Endothelial cell of umbilical vein (primary cell): ENCODE data around the gene OGT. TPM values are rescaled to one million over a fixed set of nuclear protein-coding genes. Genes with fewer than 3 reads are reported as not detected.

Source experiments
- BruUV-seq: library from RNA; stranded (reverse); fragments of 400-500 nt; replicated peaks from 2 replicates; lab custom pipeline; 2021; lab: Mats Ljungman, UMichigan
- CTCF ChIA-PET: fragments of 300-600, 350-600 bp; sonication (Branson Sonifier 250); formaldehyde crosslinking; loops from one replicate; lab custom pipeline; 2021; ENCODE audit warnings: antibody characterized with exemption, inconsistent platforms; lab: Charles Lee
- POLR2A ChIA-PET: fragments of 300-600, 350-600 bp; sonication (Branson Sonifier 250); formaldehyde crosslinking; loops from one replicate; lab custom pipeline; 2021; ENCODE audit warnings: antibody characterized with exemption, inconsistent platforms; lab: Charles Lee
- DNase-seq: peaks from one replicate; pipeline ENCODE4 v3.0.0-alpha.2; 2011; ENCODE audit warnings: low read depth, low spot score
- FAIRE-seq: peaks from 2 replicates; lab custom pipeline; 2011; peaks lifted over from hg19 to GRCh38; lab: Jason Lieb, UNC
- H2AFZ ChIP-seq: 2 replicates; pipeline ENCODE4 v1.6.0; 2012; ENCODE audit warnings: low read depth, low read length, control low read depth, inconsistent platforms
- H3K27ac ChIP-seq: 2 replicates; pipeline ENCODE4 v1.5.1; 2011; ENCODE audit warnings: low read depth, mild to moderate bottlenecking, control low read depth, low read length, moderate library complexity; ENCODE audit not compliant: insufficient read depth
- H3K27me3 ChIP-seq, 2 experiments: 2 replicates each; pipeline versions ENCODE4 v1.6.0 to v1.6.1; 2011; ENCODE audit warnings: low read length in 2 of 2, mixed read lengths in 1 of 2; ENCODE audit not compliant: control insufficient read depth in 2 of 2, insufficient read depth in 2 of 2
- H3K36me3 ChIP-seq, 2 experiments: 2 replicates in 1 of 2; 3 replicates in 1 of 2; pipeline ENCODE4 v1.5.1; 2011; ENCODE audit warnings: low read length in 2 of 2, mild to moderate bottlenecking in 1 of 2, moderate library complexity in 1 of 2; ENCODE audit not compliant: control insufficient read depth in 2 of 2, insufficient read depth in 2 of 2; ENCODE audit errors: extremely low read depth in 1 of 2
- H3K4me1 ChIP-seq: 3 replicates; pipeline ENCODE4 v1.5.1; 2011; ENCODE audit warnings: mild to moderate bottlenecking, low read length; ENCODE audit not compliant: control insufficient read depth, insufficient read depth; ENCODE audit errors: extremely low read depth
- H3K4me2 ChIP-seq: 2 replicates; pipeline ENCODE4 v1.6.1; 2011; ENCODE audit warnings: low read length, control low read depth, mixed read lengths; ENCODE audit not compliant: insufficient read depth
- H3K4me3 ChIP-seq, 3 experiments: fragments of 200-600 bp in 1 of 3; sonication (generic), shearing (Covaris generic) in 1 of 3; replicated peaks in 1 of 3; 2 replicates each; pipeline ENCODE4 v1.5.1; 2011 to 2016; ENCODE audit warnings: control low read depth in 3 of 3, low read length in 3 of 3, mild to moderate bottlenecking in 2 of 3, inconsistent platforms in 1 of 3, low read depth in 1 of 3, moderate library complexity in 1 of 3; ENCODE audit not compliant: insufficient read depth in 1 of 3
- H3K79me2 ChIP-seq: 2 replicates; pipeline ENCODE4 v1.6.0; 2012; ENCODE audit warnings: low read length, inconsistent platforms; ENCODE audit not compliant: control insufficient read depth, insufficient read depth
- H3K9ac ChIP-seq: replicated peaks from 2 replicates; pipeline ENCODE3; 2011; ENCODE audit warnings: low read length, control low read depth; ENCODE audit not compliant: insufficient read depth; ENCODE audit errors: extremely low read depth
- H3K9me1 ChIP-seq: replicated peaks from 3 replicates; pipeline ENCODE4 v1.6.0; 2011; ENCODE audit warnings: mild to moderate bottlenecking, low read length; ENCODE audit not compliant: control insufficient read depth, insufficient read depth; ENCODE audit errors: extremely low read depth
- H3K9me3 ChIP-seq: replicated peaks from 2 replicates; pipeline ENCODE4 v1.5.1; 2012; ENCODE audit warnings: low read length, inconsistent platforms; ENCODE audit not compliant: control insufficient read depth, insufficient read depth
- H4K20me1 ChIP-seq: replicated peaks from 2 replicates; pipeline ENCODE3; 2011; ENCODE audit warnings: mild to moderate bottlenecking, low read length; ENCODE audit not compliant: control insufficient read depth, insufficient read depth; ENCODE audit errors: extremely low read depth
- CTCF ChIP-seq, 2 donors: IDR thresholded peaks; 1 replicate in 1 of 2; 2 replicates in 1 of 2; pipeline ENCODE4 v1.5.1; 2011; ENCODE audit warnings: low read length in 2 of 2, mild to moderate bottlenecking in 2 of 2, moderate library complexity in 2 of 2, control low read depth in 1 of 2, inconsistent platforms in 1 of 2, low read depth in 1 of 2; ENCODE audit not compliant: insufficient read depth in 1 of 2; ENCODE audit errors: extremely low read depth in 1 of 2
- EZH2 ChIP-seq: IDR thresholded peaks from 2 replicates; pipeline ENCODE4 v1.6.1; 2012; ENCODE audit warnings: borderline replicate concordance, low read depth, mild to moderate bottlenecking, moderate library complexity, low read length, inconsistent platforms; ENCODE audit not compliant: severe bottlenecking
- FOS ChIP-seq: IDR thresholded peaks from 2 replicates; pipeline ENCODE4 v1.6.1; 2011; ENCODE audit warnings: mild to moderate bottlenecking, low read length, moderate library complexity, borderline replicate concordance; ENCODE audit not compliant: insufficient read depth
- GATA2 ChIP-seq: IDR thresholded peaks from 2 replicates; pipeline ENCODE4 v1.7.0; 2011; ENCODE audit warnings: low read depth, mild to moderate bottlenecking, moderate library complexity, mixed read lengths, low read length; ENCODE audit not compliant: insufficient read length, insufficient read depth
- JUN ChIP-seq: IDR thresholded peaks from 2 replicates; pipeline ENCODE4 v1.6.1; 2011; ENCODE audit warnings: borderline replicate concordance, low read depth; ENCODE audit not compliant: insufficient read length, insufficient read depth
- MYC ChIP-seq: IDR thresholded peaks from one replicate; pipeline ENCODE4 v1.6.1; 2011; ENCODE audit warnings: mild to moderate bottlenecking, low read depth, low read length
- POLR2A ChIP-seq: IDR thresholded peaks from 2 replicates; pipeline ENCODE4 v1.6.1; 2012; ENCODE audit warnings: low read depth, mild to moderate bottlenecking, control low read depth, low read length
- POLR2AphosphoS5 ChIP-seq: IDR thresholded peaks from 2 replicates; pipeline ENCODE4 v1.6.1; 2012; ENCODE audit warnings: low read depth, mild to moderate bottlenecking, control low read depth, low read length, moderate library complexity; ENCODE audit not compliant: insufficient read depth
- dilution Hi-C: fragments of 300-500 bp; cut with MboI; formaldehyde crosslinking; loops from one replicate; pipeline ENCODE4 v1.15.0; 2019; ENCODE audit warnings: low sequenced_read_pairs; ENCODE audit not compliant: extremely low pct_ligation_motif_present
- intact Hi-C: fragments of 100-400 bp; cut with micrococcal nuclease; formaldehyde crosslinking; loops from one replicate; pipeline ENCODE4 v1.10.0; 2022
- polyA plus RNA-seq, 4 experiments: library from polyadenylated mRNA; depleted of rRNA in 3 of 4; stranded (reverse) in 3 of 4; unstranded in 1 of 4; fragments of >200 nt; gene quantifications; 2 replicates each; pipeline versions ENCODE4 v1.2.1 to v1.2.3, GENCODE V29; 2011 to 2012; ENCODE audit warnings: missing spikeins in 1 of 4
- total RNA-seq: library from RNA; stranded (reverse); gene quantifications from 2 replicates; pipeline ENCODE4 v1.2.3, GENCODE V29; 2021
- TF ChIP-seq, protein P1 (sequence below): IDR thresholded peaks from 2 replicates; pipeline ENCODE4 v1.6.1; 2011; ENCODE audit not compliant: insufficient read depth, insufficient read length

Gene OGT
- total and polyA plus RNA-seq, 2 donors (not counting 3 experiments of a cell fraction or from before 2014, with no cell fraction given), result 129 to 141 TPM

DNA sequence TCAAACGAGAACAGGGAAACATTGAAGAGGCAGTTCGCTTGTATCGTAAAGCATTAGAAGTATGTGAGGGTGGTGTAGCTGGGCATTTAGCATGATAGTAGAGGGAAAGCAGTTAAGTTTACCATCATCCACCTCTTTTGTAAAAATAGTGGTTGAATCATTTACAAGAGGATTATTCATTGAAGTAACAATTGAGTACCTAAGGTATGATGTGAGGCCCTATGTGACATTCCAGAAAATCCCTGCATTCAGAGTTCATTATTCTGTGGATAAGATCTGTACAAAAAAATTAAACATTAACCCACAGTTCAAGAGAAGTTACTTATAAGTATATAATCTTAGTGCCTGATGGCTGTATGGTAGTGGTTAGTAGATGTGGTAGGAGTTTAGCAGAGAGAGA lies 23.1 kb downstream of the OGT start:
- ChIA-PET POLR2A (no interaction called here), CTCF (no interaction called here)
- no peak for FAIRE-seq

DNA sequence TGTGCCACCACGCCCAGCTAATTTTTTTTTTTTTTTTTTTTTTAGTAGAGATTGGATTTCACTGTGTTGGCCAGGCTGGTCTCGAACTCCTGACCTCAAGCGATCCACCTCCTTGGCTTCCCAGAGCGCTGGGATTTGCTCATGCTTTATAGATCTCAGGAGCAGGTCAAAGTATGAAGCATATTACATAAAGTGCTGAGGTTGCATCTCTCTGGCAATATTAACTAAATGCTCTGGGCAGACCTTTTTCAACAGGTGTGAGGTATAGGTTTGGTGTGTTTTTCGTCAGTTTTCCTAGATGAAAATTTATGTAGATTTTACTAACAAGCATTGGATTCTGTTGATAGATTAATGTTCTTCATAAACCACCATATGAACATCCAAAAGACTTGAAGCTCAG lies 26.0 kb downstream of the OGT start:
- DNase-seq (no peak), FAIRE-seq (no peak)
- POLR2A ChIA-PET, result no interaction called here
- Histone ChIP-seq H4K20me1 (no peaks in the 10 kb centered on the region), H2AFZ (no peak overlapping the region), H3K4me2 (no peak overlapping the region), H3K9ac (no peak overlapping the region), H3K4me3 (no peak overlapping the region), H3K9me3 (no peaks in the 10 kb centered on the region), H3K36me3 (peaks cover 10 to 20% of the 10 kb centered on the region in 2 experiments), H3K79me2 (peaks cover 2% of the 10 kb centered on the region), H3K27ac (no peak overlapping the region), H3K27me3 (no peaks in the 10 kb centered on the region), H3K4me1 (no peaks in the 10 kb centered on the region), H3K9me1 (no peaks in the 10 kb centered on the region)
- CTCF ChIA-PET, result interaction anchor here (0.5 kb wide), 1 partner anchor 32 kb away, joined by 3 read pairs; no protein-coding TSS in a partner anchor
- BruUV-seq, result no TSS peak
- dilution Hi-C loops, result no loop called here
- intact Hi-C loops, result no loop called here
- no peak for TF ChIP-seq FOS
- no peak for TF ChIP-seq POLR2AphosphoS5
- no peak for TF ChIP-seq GATA2
- TF ChIP-seq CTCF (IDR thresholded peaks at IDR 0.05; ENCODE audit: extremely low read depth in 1 of 2, insufficient read depth in 1 of 2, low read depth in 1 of 2, low read length in 2 of 2), result no peak
- no peak for TF ChIP-seq EZH2
- TF ChIP-seq, protein P1, sequence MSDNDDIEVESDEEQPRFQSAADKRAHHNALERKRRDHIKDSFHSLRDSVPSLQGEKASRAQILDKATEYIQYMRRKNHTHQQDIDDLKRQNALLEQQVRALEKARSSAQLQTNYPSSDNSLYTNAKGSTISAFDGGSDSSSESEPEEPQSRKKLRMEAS, result no peak
- TF ChIP-seq JUN, result no peak
- no peak for TF ChIP-seq MYC
- TF ChIP-seq POLR2A, result no peak

More for the DNA sequence above, 23.1 kb downstream of the OGT start:
- Histone ChIP-seq H3K79me2 (peaks cover 3% of the 10 kb centered on the region), H3K4me1 (no peaks in the 10 kb centered on the region), H3K27ac (no peak overlapping the region), H3K36me3 (peaks cover 4 to 14% of the 10 kb centered on the region in 2 experiments), H3K27me3 (no peaks in the 10 kb centered on the region), H3K4me2 (no peak overlapping the region), H3K9ac (no peak overlapping the region), H3K9me1 (no peaks in the 10 kb centered on the region), H3K4me3 (no peak overlapping the region), H3K9me3 (no peaks in the 10 kb centered on the region), H2AFZ (no peak overlapping the region), H4K20me1 (no peaks in the 10 kb centered on the region)
- dilution Hi-C loops, result no loop called here
- BruUV-seq, result no TSS peak
- intact Hi-C loops, result no loop called here
- TF ChIP-seq POLR2A, result no peak
- TF ChIP-seq JUN, result no peak
- TF ChIP-seq, protein P1, result no peak
- TF ChIP-seq FOS, result no peak
- TF ChIP-seq POLR2AphosphoS5, result no peak
- no peak for DNase-seq
